GM23338 (cell line): ENCODE data around the gene PLEKHJ1. TPM values are rescaled to one million over a fixed set of nuclear protein-coding genes. Genes with fewer than 3 reads are reported as not detected.

Experiments
- ATAC-seq: fragments of 200-7000 bp; cut with Tn5 transposase; 3 replicates; pipeline ENCODE4 v1.9.1; 2020
- DNase-seq: peaks from one replicate; pipeline ENCODE4 v3.0.0-alpha.2; 2015; ENCODE audit warnings: low spot score
- H2AFZ ChIP-seq: fragments of 200-600 bp; sonication (generic); 2 replicates; pipeline ENCODE4 v1.8.0; 2016; ENCODE audit warnings: antibody characterized with exemption, mild to moderate bottlenecking, moderate library complexity
- H3F3A ChIP-seq: fragments of 200-600 bp; sonication (generic); replicated peaks from 2 replicates; pipeline ENCODE4 v1.8.0; 2017; ENCODE audit warnings: antibody characterized with exemption, mixed run types, low read depth
- H3K27ac ChIP-seq: fragments of 200-600 bp; sonication (generic); 2 replicates; pipeline ENCODE4 v1.6.1; 2016; ENCODE audit warnings: low read depth
- H3K27me3 ChIP-seq: fragments of 200-600 bp; sonication (generic); 2 replicates; pipeline ENCODE4 v1.8.0; 2016; ENCODE audit warnings: mild to moderate bottlenecking, mixed run types, moderate library complexity; ENCODE audit not compliant: insufficient read depth
- H3K36me3 ChIP-seq: fragments of 200-600 bp; sonication (generic); 2 replicates; pipeline ENCODE4 v1.8.0; 2016; ENCODE audit warnings: mild to moderate bottlenecking; ENCODE audit not compliant: insufficient read depth
- H3K4me1 ChIP-seq: fragments of 200-600 bp; sonication (generic); 2 replicates; pipeline ENCODE4 v1.8.0; 2016; ENCODE audit warnings: mild to moderate bottlenecking, moderate library complexity; ENCODE audit not compliant: insufficient read depth
- H3K4me2 ChIP-seq: fragments of 200-600 bp; sonication (generic); 2 replicates; pipeline ENCODE4 v1.7.1; 2017; ENCODE audit warnings: mixed run types
- H3K4me3 ChIP-seq: fragments of 200-600 bp; sonication (generic); 2 replicates; pipeline ENCODE4 v1.6.1; 2016; ENCODE audit warnings: mixed run types
- H3K79me2 ChIP-seq: fragments of 200-600 bp; sonication (generic); replicated peaks from 2 replicates; pipeline ENCODE4 v1.8.0; 2017; ENCODE audit warnings: mild to moderate bottlenecking; ENCODE audit not compliant: insufficient read depth
- H3K9me2 ChIP-seq: fragments of 200-600 bp; sonication (generic); 2 replicates; pipeline ENCODE4 v1.8.0; 2017; ENCODE audit not compliant: insufficient read depth
- H4K20me1 ChIP-seq: fragments of 200-600 bp; sonication (generic); replicated peaks from 2 replicates; pipeline ENCODE4 v1.8.0; 2017; ENCODE audit warnings: mild to moderate bottlenecking; ENCODE audit not compliant: insufficient read depth
- H3K27ac Mint-ChIP-seq: 2 replicates; pipeline ENCODE4 v1.8.0; 2020; ENCODE audit warnings: inconsistent platforms, mild to moderate bottlenecking, moderate library complexity, mixed read lengths
- H3K27me3 Mint-ChIP-seq: 3 replicates; pipeline ENCODE4 v1.8.0; 2022; ENCODE audit warnings: low read depth, mild to moderate bottlenecking, moderate library complexity, mixed read lengths, inconsistent platforms; ENCODE audit not compliant: insufficient read depth, poor library complexity
- H3K36me3 Mint-ChIP-seq: 3 replicates; pipeline ENCODE4 v1.8.0; 2021; ENCODE audit warnings: low read depth, mild to moderate bottlenecking, inconsistent platforms, moderate library complexity, mixed read lengths
- H3K4me1 Mint-ChIP-seq: 3 replicates; pipeline ENCODE4 v1.8.0; 2020; ENCODE audit warnings: mild to moderate bottlenecking, inconsistent platforms, mixed read lengths
- H3K4me3 Mint-ChIP-seq: 3 replicates; pipeline ENCODE4 v1.8.0; 2021; ENCODE audit warnings: moderate library complexity, mild to moderate bottlenecking, inconsistent platforms, mixed read lengths
- H3K9me3 Mint-ChIP-seq: 3 replicates; pipeline ENCODE4 v1.8.0; 2020; ENCODE audit warnings: moderate library complexity, mild to moderate bottlenecking, inconsistent platforms, mixed read lengths
- CREB1 ChIP-seq: fragments of 250-450 bp; sonication (Bioruptor Pico); IDR thresholded peaks from 2 replicates; pipeline ENCODE4 v1.5.0; 2020; ENCODE audit warnings: low read depth, mild to moderate bottlenecking, moderate library complexity
- EZH2phosphoT487 ChIP-seq: fragments of 200-600 bp; sonication (generic); IDR thresholded peaks from one replicate; pipeline ENCODE4 v1.8.1; 2018; ENCODE audit warnings: antibody characterized with exemption; ENCODE audit not compliant: unreplicated experiment
- JUNB ChIP-seq: IDR thresholded peaks from one replicate; pipeline ENCODE4 v1.6.1; 2016; ENCODE audit warnings: antibody characterized with exemption; ENCODE audit not compliant: unreplicated experiment
- POLR2AphosphoS5 ChIP-seq: IDR thresholded peaks from 2 replicates; pipeline ENCODE4 v1.6.1; 2016; ENCODE audit warnings: antibody characterized with exemption, low read depth
- STAT1 ChIP-seq: IDR thresholded peaks from one replicate; pipeline ENCODE4 v1.6.1; 2016; ENCODE audit warnings: antibody characterized with exemption; ENCODE audit not compliant: unreplicated experiment
- ZNF114 ChIP-seq: fragments of 250-450 bp; sonication (Bioruptor Pico); IDR thresholded peaks from 2 replicates; pipeline ENCODE4 v1.5.0; 2020; ENCODE audit warnings: mild to moderate bottlenecking, moderate library complexity
- ZNF331 ChIP-seq: fragments of 250-450 bp; sonication (Bioruptor Pico); IDR thresholded peaks from 2 replicates; pipeline ENCODE4 v1.5.0; 2020; ENCODE audit warnings: low read depth, mild to moderate bottlenecking, moderate library complexity
- polyA plus RNA-seq: library from polyadenylated mRNA; unstranded; fragments of >200 nt; fragmentation: Nextera tagmentation; extraction: Ambion mirVana; gene quantifications from 2 replicates; pipeline ENCODE4 v1.2.1, GENCODE V29; 2016
- total RNA-seq: library from RNA; depleted of rRNA; stranded (reverse); fragments of >200 nt; shearing (Covaris generic); gene quantifications from 2 replicates; pipeline ENCODE4 v1.2.3, GENCODE V29; 2014
- TF ChIP-seq, protein P1 (sequence below): IDR thresholded peaks from one replicate; pipeline ENCODE4 v1.6.1; 2018; ENCODE audit warnings: antibody characterized with exemption; ENCODE audit not compliant: unreplicated experiment
- TF ChIP-seq, protein P2 (sequence below): IDR thresholded peaks from 2 replicates; pipeline ENCODE4 v1.6.1; 2016; ENCODE audit warnings: antibody characterized with exemption
- TF ChIP-seq, protein P3 (sequence below), 2 experiments: fragments of 200-600 bp in 1 of 2; sonication (generic) in 1 of 2; conservative IDR thresholded peaks; 2 replicates each; pipeline versions ENCODE4 v1.5.1 to v1.6.1; 2016 to 2017; ENCODE audit warnings: antibody characterized with exemption in 2 of 2, low read depth in 2 of 2, mild to moderate bottlenecking in 2 of 2, moderate library complexity in 1 of 2

PLEKHJ1 gene
- total and polyA plus RNA-seq, 2 experiments from 2014 or later: 146 to 210 TPM

DNA sequence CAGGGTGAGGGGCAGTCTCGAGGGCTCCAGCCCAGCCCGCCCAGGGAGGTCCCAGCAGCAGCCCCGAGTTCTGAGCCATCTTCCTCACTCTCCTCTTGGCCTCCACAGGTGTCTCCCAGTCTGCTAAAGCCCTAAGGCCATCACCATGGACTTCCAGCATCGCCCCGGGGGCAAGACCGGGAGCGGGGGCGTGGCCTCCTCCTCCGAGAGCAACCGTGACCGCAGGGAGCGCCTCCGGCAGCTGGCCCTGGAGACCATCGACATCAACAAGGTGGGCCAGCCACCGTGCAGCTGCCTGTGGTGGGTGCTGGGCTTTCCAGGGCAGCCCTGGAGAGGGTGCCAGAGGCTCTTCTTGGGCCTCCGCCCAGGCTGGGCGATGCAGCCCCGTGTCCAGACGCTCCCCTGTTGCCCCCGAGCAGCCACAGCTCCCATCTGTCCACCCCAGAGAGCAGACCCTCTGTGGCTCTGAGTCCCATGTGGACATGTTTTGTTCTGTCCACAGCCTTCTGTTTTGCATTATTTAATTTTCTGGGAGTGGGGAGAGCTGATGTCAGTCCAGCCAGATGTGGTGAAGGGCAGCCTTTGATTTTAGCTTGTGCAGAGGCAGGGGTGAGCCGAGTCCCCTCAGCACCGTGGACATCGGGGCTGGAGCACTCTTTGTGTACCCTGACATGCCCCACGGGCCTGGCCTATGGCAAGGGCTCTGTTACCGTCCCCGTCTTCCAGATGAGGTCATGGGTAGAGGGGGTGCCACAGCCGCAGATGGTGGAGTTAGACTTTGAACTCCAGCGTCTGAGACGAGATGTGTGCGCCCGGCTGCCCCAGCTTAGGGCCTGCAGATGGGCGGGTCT, 7.4 kb upstream of the PLEKHJ1 start (continued):
- TF ChIP-seq POLR2AphosphoS5: no peak
- TF ChIP-seq, protein P1, sequence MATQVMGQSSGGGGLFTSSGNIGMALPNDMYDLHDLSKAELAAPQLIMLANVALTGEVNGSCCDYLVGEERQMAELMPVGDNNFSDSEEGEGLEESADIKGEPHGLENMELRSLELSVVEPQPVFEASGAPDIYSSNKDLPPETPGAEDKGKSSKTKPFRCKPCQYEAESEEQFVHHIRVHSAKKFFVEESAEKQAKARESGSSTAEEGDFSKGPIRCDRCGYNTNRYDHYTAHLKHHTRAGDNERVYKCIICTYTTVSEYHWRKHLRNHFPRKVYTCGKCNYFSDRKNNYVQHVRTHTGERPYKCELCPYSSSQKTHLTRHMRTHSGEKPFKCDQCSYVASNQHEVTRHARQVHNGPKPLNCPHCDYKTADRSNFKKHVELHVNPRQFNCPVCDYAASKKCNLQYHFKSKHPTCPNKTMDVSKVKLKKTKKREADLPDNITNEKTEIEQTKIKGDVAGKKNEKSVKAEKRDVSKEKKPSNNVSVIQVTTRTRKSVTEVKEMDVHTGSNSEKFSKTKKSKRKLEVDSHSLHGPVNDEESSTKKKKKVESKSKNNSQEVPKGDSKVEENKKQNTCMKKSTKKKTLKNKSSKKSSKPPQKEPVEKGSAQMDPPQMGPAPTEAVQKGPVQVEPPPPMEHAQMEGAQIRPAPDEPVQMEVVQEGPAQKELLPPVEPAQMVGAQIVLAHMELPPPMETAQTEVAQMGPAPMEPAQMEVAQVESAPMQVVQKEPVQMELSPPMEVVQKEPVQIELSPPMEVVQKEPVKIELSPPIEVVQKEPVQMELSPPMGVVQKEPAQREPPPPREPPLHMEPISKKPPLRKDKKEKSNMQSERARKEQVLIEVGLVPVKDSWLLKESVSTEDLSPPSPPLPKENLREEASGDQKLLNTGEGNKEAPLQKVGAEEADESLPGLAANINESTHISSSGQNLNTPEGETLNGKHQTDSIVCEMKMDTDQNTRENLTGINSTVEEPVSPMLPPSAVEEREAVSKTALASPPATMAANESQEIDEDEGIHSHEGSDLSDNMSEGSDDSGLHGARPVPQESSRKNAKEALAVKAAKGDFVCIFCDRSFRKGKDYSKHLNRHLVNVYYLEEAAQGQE: no peak
- TF ChIP-seq EZH2phosphoT487: no peak
- no peak for TF ChIP-seq CREB1 (CRISPR knock-in tag)
- no peak for TF ChIP-seq STAT1
- TF ChIP-seq JUNB: no peak
- no peak for TF ChIP-seq ZNF331 (CRISPR knock-in tag)
- TF ChIP-seq ZNF114: no peak
- TF ChIP-seq, protein P2, sequence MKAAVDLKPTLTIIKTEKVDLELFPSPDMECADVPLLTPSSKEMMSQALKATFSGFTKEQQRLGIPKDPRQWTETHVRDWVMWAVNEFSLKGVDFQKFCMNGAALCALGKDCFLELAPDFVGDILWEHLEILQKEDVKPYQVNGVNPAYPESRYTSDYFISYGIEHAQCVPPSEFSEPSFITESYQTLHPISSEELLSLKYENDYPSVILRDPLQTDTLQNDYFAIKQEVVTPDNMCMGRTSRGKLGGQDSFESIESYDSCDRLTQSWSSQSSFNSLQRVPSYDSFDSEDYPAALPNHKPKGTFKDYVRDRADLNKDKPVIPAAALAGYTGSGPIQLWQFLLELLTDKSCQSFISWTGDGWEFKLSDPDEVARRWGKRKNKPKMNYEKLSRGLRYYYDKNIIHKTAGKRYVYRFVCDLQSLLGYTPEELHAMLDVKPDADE: no peak

DNA sequence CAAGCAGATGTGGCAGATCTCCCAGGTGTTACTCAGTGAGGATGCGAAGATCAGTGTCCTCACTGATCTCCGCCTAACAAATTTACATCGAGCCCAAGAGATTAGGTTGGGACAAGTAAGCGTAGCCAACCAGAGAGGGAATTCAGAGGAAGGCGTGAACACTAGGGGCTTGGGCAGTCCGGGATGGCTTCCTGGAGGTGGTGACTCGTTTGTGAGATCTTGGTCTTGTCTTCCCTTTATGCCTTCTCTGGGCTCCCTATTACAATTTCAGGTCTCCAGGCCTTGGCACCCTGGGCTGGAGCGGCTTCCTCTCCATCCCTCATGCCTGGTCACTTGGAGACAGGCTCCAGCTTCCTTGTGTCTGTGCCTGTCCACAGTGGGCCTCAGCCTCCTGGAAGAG, 6.7 kb upstream of the PLEKHJ1 start:
- H4K20me1 ChIP-seq: peaks cover 48% of the 10 kb centered on the region
- H3K4me3 Mint-ChIP-seq: no peak overlapping the region
- H3K4me1 ChIP-seq: peaks cover 29% of the 10 kb centered on the region
- H2AFZ ChIP-seq: no peak overlapping the region
- H3K4me1 Mint-ChIP-seq: peaks cover 34% of the 10 kb centered on the region
- H3K36me3 Mint-ChIP-seq: peaks cover 63% of the 10 kb centered on the region
- peaks cover 60% of the 10 kb centered on the region for H3K79me2 ChIP-seq
- no peak overlapping the region for H3K4me3 ChIP-seq
- no peaks in the 10 kb centered on the region; the same call in 2 of the 3 replicates for H3K9me3 Mint-ChIP-seq
- TF ChIP-seq ZNF331 (CRISPR knock-in tag): no peak
- TF ChIP-seq, protein P3, sequence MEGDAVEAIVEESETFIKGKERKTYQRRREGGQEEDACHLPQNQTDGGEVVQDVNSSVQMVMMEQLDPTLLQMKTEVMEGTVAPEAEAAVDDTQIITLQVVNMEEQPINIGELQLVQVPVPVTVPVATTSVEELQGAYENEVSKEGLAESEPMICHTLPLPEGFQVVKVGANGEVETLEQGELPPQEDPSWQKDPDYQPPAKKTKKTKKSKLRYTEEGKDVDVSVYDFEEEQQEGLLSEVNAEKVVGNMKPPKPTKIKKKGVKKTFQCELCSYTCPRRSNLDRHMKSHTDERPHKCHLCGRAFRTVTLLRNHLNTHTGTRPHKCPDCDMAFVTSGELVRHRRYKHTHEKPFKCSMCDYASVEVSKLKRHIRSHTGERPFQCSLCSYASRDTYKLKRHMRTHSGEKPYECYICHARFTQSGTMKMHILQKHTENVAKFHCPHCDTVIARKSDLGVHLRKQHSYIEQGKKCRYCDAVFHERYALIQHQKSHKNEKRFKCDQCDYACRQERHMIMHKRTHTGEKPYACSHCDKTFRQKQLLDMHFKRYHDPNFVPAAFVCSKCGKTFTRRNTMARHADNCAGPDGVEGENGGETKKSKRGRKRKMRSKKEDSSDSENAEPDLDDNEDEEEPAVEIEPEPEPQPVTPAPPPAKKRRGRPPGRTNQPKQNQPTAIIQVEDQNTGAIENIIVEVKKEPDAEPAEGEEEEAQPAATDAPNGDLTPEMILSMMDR (conservative IDR thresholded peaks at IDR 0.05; ENCODE audit: low read depth in 2 of 2): no peak
- TF ChIP-seq CREB1 (CRISPR knock-in tag): no peak
- DNase-seq (no peak), ATAC-seq (no peak)
- no peak overlapping the region for H3K4me2 ChIP-seq
- no peak overlapping the region for H3K27ac Mint-ChIP-seq
- H3K27me3 ChIP-seq: no peaks in the 10 kb centered on the region
- no peaks in the 10 kb centered on the region for H3K9me2 ChIP-seq
- peaks cover 8% of the 10 kb centered on the region; the same call in 1 of the 2 replicates for H3F3A ChIP-seq
- peaks cover 5% of the 10 kb centered on the region for H3K27me3 Mint-ChIP-seq
- H3K27ac ChIP-seq: peak overlapping the region; percentile 50; the same call in 1 of the 2 replicates
- peaks cover 13% of the 10 kb centered on the region for H3K36me3 ChIP-seq
